Effector CD4-positive, alpha-beta T cell (primary cell): ENCODE measurements around the gene TECTA.
"Not testable (repeated sequence)": the region's sequence is repeated elsewhere in the genome, so short reads cannot be mapped to it uniquely, and the experiment has no call there.

Experiments
- DNase-seq: peaks from one replicate; pipeline ENCODE4 v3.0.0-alpha.2; 2020

TECTA gene

GRCh38 chr11:121132211-121132976, 31.4 kb downstream of the TECTA start:
- no peak for DNase-seq

DNA sequence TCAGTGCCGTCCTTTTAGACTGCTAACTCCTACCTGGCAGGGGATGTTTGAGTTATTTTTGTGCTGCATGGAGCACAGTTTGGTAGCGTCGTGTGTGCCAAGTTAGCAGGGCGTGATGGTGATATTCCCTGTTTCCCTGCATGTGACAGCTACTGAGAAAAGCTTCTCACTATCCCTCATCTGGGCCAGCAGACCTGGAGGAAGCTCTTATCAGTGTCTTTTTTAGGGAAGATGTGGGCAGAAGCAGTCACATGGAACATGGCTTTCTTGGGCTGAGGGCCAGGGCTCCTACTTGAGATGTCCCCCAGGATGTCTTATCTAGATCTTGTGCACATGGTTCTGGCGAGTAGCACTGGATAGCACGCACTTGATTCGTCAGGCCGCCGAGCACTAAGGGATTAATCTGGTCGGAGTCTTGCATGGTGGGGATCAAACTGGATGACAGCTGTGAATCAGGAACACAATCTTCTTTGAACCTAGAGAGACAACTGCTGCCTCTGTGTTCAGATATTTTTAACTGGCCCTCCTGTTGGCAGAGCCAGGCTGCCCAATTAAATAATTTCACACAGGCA, 33.8 kb downstream of the TECTA start:
- DNase-seq = no peak

- no peak for DNase-seq
Observed at GRCh38 chr11:121137005-121137404, 36.0 kb downstream of the TECTA start.

DNA sequence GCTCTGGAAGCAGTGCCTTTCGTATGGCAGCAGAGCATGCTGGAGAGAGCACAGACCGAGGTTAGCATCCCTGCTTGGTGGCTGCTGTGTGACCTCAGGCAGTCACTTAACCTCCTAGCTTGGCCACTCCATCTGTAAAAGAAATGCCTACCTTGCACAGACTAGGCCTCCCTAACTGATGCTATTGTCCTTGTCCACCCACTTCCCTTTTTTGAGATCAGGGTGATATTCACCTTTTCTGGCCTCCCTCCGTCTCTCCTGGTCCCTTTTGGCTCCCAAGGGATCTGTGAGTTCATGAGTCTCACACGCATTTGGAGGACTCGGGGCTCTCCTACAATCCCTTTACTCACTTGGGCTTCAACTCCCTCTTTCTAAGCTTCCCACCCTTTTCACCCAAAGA, 37.2 kb downstream of the TECTA start:
- DNase-seq = no peak

- DNase-seq = no peak
Observed at GRCh38 chr11:121140369-121140768, 39.3 kb downstream of the TECTA start.

GRCh38 chr11:121141066-121141465, 40.0 kb downstream of the TECTA start:
- DNase-seq = no peak

- no peak for DNase-seq
Observed at GRCh38 chr11:121143921-121144320, 42.9 kb downstream of the TECTA start.

DNA sequence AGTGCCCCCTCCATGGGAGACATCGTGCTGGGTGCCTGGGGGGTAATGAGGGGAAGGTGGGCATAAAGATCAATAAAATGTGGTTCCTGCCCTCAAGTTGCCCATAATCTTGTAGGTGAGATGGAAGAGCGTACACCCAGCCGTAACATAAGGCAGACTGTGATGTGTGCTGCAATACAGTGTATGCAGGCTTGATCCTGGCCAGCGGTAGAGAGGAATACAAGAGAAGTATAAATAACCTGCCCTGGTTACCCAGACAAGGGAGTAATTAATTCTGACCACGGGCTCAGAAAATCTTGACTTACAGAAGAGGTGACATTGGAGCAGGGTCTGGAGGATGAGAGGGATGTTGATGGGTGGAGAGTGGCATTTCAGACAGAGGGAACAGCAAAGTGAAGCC, 43.7 kb downstream of the TECTA start:
- DNase-seq = no peak

- DNase-seq = no peak
Observed at GRCh38 chr11:121145826-121146225, 44.8 kb downstream of the TECTA start.

GRCh38 chr11:121149116-121149515, 48.1 kb downstream of the TECTA start:
- no peak for DNase-seq

GRCh38 chr11:121151207-121151688, 50.2 kb downstream of the TECTA start:
- no peak for DNase-seq

DNA sequence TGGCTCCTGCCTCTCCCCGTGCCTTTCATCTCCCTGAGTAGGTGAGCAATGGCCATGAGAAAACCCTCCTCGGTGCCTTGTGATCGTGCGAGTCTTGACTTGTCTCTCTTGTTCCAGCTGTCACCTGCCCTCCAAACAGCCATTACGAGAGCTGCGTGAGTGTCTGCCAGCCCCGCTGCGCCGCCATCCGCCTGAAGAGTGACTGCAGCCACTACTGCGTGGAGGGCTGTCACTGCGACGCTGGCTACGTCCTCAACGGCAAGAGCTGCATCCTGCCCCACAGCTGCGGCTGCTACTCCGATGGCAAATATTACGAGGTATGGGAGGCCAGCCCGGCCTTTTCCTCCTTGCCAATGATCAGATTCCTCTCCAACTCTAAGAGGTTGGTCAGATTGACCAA, 51.7 kb downstream of the TECTA start:
- no peak for DNase-seq

- no peak for DNase-seq
Observed at GRCh38 chr11:121153472-121153871, 52.4 kb downstream of the TECTA start.

- no peak for DNase-seq
Observed at GRCh38 chr11:121154486-121155314, 53.7 kb downstream of the TECTA start.

- no peak for DNase-seq
Observed at GRCh38 chr11:121157756-121158155, 56.7 kb downstream of the TECTA start.

DNA sequence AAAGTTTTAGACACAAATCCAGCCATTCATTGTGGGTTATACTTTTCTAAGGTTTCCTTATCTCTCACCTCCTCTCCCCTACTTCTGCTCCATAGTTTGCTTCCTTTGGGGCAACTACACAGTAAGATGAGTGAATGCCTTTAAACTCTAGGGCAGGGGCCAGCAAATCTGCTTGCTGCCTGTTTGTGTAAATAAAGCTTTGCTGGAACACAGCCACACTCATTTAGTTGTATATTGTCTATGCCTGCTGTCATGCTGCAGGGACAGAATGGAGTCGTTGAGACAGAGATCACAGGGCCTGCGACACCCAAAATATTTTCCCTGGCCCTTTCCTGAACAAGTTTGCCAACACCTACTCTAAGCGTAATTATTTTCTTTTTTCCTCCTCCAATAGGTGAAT, 58.7 kb downstream of the TECTA start:
- no peak for DNase-seq

DNA sequence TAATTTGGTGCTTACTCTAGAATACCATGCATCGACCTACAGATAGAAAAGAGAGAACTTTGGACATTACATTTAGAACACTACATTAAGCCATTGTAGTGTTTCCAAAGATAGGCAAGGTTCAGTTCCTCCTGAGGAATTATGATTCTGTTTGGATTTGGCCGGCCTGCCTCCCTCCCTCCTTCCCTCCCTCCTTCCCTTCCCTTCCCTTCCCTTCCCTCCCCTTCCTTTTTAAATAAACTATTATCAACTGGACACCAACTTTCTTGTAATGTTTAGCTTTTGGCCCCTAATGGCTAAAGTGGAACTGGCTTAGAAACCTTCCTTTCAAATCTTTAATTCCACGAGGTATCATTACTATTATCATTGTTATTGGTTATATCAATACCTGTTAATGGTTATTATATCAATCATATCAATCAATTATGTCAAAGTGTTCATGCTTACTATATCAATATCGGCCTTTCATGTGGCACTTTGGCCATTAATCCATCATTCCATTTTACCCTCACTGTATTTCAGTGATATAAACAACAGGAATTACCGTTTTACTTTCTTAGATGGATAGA, 60.4 kb downstream of the TECTA start:
- no peak for DNase-seq

DNA sequence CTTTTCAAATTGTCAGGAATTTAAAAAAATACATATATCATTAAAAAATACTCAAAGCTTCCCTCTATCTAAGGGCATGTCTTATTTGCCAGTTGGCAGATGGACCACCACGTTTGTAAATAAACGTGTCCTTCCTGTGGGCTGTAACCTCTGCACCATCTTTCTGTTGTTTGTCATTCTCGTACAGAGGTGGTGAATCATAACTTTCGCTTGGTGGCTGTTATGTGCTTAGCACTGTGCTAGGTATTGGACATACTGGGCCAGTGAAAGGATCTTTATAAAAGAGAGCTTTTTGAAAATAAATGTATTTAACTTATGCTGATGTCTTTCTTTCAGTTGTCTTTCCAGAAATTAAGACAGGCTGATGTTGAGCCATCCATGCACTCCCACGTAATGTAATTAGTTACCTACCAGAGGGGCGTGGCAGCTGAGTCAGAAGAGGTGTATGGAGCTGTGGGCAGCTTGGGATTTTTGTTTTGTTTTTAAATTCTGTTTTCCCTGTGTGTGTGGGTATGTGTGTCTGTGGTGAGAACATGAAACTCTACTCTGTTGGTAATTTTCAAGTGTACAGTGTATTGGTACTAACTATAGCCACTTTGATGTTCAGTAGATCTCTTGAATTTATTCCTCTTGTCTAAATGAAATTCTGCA, 62.7 kb downstream of the TECTA start:
- DNase-seq = no peak

- not testable (repeated sequence) for DNase-seq
Observed at GRCh38 chr11:121177629-121178028, 76.6 kb downstream of the TECTA start.

GRCh38 chr11:121179306-121179705, 78.3 kb downstream of the TECTA start:
- DNase-seq = no peak

DNA sequence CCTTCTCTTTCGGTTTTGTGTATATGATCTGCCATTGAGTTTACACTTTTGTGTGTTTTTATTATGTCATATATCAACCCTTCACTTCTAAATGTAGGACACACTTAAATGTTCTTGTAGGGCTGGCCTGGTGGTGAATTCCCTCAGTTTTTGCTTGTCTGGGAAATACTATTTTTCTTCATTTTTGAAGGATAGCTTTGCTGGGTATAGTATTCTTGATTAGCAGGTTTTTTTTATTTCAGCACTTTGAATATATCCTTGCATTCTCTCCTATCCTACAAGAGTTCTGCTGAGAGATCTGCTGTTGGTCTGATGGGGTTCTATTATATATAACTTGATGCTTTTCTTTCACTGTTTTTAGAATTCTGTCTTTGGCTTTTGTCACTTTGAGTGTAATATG, 79.1 kb downstream of the TECTA start:
- DNase-seq = no peak

DNA sequence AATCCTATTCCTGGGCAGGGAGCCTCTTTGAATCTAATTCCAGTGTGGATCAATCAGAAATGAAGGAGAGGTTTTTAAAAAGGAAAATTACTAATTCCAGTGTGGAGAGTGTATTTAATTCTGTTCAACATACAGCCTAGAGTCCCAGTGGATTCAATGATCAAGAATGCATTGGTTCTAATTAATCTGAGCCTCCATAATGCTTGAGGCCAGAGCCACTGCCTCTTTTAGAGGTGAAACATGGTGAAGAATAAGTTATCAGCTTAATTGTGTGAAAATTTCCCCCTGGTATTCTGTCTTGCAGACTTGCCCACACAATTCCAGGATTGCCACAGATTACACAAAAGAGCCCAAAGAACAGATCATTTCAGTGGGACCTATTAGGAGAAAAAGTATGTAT, 87.7 kb downstream of the TECTA start:
- DNase-seq = no peak

- no peak for DNase-seq
Observed at GRCh38 chr11:121191818-121192217, 90.8 kb downstream of the TECTA start.
